Measurements from ENCODE around the gene RINL. TPM values are rescaled to one million over a fixed set of nuclear protein-coding genes. Genes with fewer than 3 reads are reported as not detected.
"Not testable (repeated sequence)": the region's sequence is repeated elsewhere in the genome, so short reads cannot be mapped to it uniquely, and the experiment has no call there.

RINL gene
- polyA plus RNA-seq, 1 experiment = 1.6 TPM

- ChIA-PET POLR2A (interaction anchor here (0.7 kb wide), 1 partner anchor 680 kb away, joined by 7 read pairs; no protein-coding TSS in a partner anchor), CTCF (no interaction called here)
- no peak for DNase-seq (ENCODE audit: low read depth, low spot score)
- no peaks in the 10 kb centered on the region for H3K9me3 ChIP-seq (ENCODE audit: control insufficient read depth, insufficient read depth, low read length)
- no peaks in the 10 kb centered on the region for H3K27me3 ChIP-seq (ENCODE audit: control insufficient read depth, insufficient read depth, low read length)
- TF ChIP-seq CTCF (IDR thresholded peaks at IDR 0.05; ENCODE audit: low read depth, low read length) = no peak
- H3K4me3 ChIP-seq (ENCODE audit: low read depth, low read length) = no peak overlapping the region
- H3K27ac ChIP-seq (ENCODE audit: low read depth, low read length) = no peak overlapping the region
Measured at GRCh38 chr19:38889803-38890202, 11.7 kb upstream of the RINL start.

GRCh38 chr19:38888876-38889275, 10.8 kb upstream of the RINL start:
- POLR2A ChIA-PET = no interaction called here

GRCh38 chr19:38884691-38885090, 6.6 kb upstream of the RINL start:
- H3K4me3 ChIP-seq (ENCODE audit: low read depth, low read length); H3K27ac ChIP-seq (ENCODE audit: low read depth, low read length); DNase-seq (ENCODE audit: low read depth, low spot score); H3K27me3 ChIP-seq (ENCODE audit: control insufficient read depth, insufficient read depth, low read length); H3K9me3 ChIP-seq (ENCODE audit: control insufficient read depth, insufficient read depth, low read length); POLR2A ChIA-PET: not testable (repeated sequence)
- CTCF ChIA-PET = interaction anchor here (0.8 kb wide), 1 partner anchor 15 kb away, joined by 3 read pairs; no protein-coding TSS in a partner anchor

More at GRCh38 chr19:38888876-38889275, 10.8 kb upstream of the RINL start:
- CTCF ChIA-PET = interaction anchor here (1.3 to 1.4 kb wide), 2 partner anchors 13 to 254 kb away, joined by 3 to 5 read pairs; no protein-coding TSS in a partner anchor
- no peak for DNase-seq (ENCODE audit: low read depth, low spot score)
- Histone ChIP-seq H3K4me3 (ENCODE audit: low read depth, low read length) (no peak overlapping the region), H3K27me3 (ENCODE audit: control insufficient read depth, insufficient read depth, low read length) (no peaks in the 10 kb centered on the region), H3K27ac (ENCODE audit: low read depth, low read length) (no peak overlapping the region), H3K9me3 (ENCODE audit: control insufficient read depth, insufficient read depth, low read length) (no peaks in the 10 kb centered on the region)
- TF ChIP-seq CTCF (IDR thresholded peaks at IDR 0.05; ENCODE audit: low read depth, low read length) = no peak

GRCh38 chr19:38883286-38883685, 5.2 kb upstream of the RINL start:
- no peak for TF ChIP-seq CTCF (IDR thresholded peaks at IDR 0.05; ENCODE audit: low read depth, low read length)
- CTCF ChIA-PET = no interaction called here

GRCh38 chr19:38880882-38881609, 3.0 kb upstream of the RINL start:
- POLR2A ChIA-PET = no interaction called here
- Histone ChIP-seq H3K4me3 (ENCODE audit: low read depth, low read length) (no peak overlapping the region), H3K9me3 (ENCODE audit: control insufficient read depth, insufficient read depth, low read length) (no peaks in the 10 kb centered on the region), H3K27me3 (ENCODE audit: control insufficient read depth, insufficient read depth, low read length) (no peaks in the 10 kb centered on the region), H3K27ac (ENCODE audit: low read depth, low read length) (no peak overlapping the region)
- DNase-seq (ENCODE audit: low read depth, low spot score) = no peak
- CTCF ChIA-PET = interaction anchor here (1.1 kb wide), 1 partner anchor 12 kb away, joined by 4 read pairs; no protein-coding TSS in a partner anchor
- TF ChIP-seq CTCF (IDR thresholded peaks at IDR 0.05; ENCODE audit: low read depth, low read length) = no peak

More at GRCh38 chr19:38883286-38883685, 5.2 kb upstream of the RINL start:
- Histone ChIP-seq H3K27me3 (ENCODE audit: control insufficient read depth, insufficient read depth, low read length) (no peaks in the 10 kb centered on the region), H3K27ac (ENCODE audit: low read depth, low read length) (no peak overlapping the region), H3K9me3 (ENCODE audit: control insufficient read depth, insufficient read depth, low read length) (no peaks in the 10 kb centered on the region), H3K4me3 (ENCODE audit: low read depth, low read length) (no peak overlapping the region)
- POLR2A ChIA-PET = no interaction called here
- no peak for DNase-seq (ENCODE audit: low read depth, low spot score)

Measured in AG04450 (cell line).